ENCODE data around the gene NELFB. TPM values are rescaled to one million over a fixed set of nuclear protein-coding genes. Genes with fewer than 3 reads are reported as not detected.

Gene NELFB
- polyA plus RNA-seq, 1 donor (not counting 4 experiments of a cell fraction or from before 2014, with no cell fraction given): 25.1 TPM

- Histone ChIP-seq H3K36me3 (ENCODE audit: control insufficient read depth in 2 of 2, extremely low read depth in 1 of 2, insufficient read depth in 2 of 2, low read length in 2 of 2) (peaks cover 15 to 28% of the 10 kb centered on the region in 2 experiments), H3K9ac (ENCODE audit: control insufficient read depth, extremely low read depth, insufficient read depth, low read length) (no peak overlapping the region), H3K79me2 (ENCODE audit: control insufficient read depth, insufficient read depth, low read length) (peaks cover 4% of the 10 kb centered on the region), H3K4me1 (ENCODE audit: control insufficient read depth, extremely low read depth, insufficient read depth, low read length) (peaks cover 27% of the 10 kb centered on the region), H3K4me3 (ENCODE audit: control insufficient read depth in 2 of 3, extremely low read depth in 1 of 3, insufficient read depth in 2 of 3, low read depth in 1 of 3, low read length in 3 of 3) (no peak overlapping the region), H4K20me1 (ENCODE audit: control insufficient read depth, extremely low read depth, insufficient read depth, low read length) (peaks cover 12% of the 10 kb centered on the region), H3K4me2 (ENCODE audit: control insufficient read depth, extremely low read depth, insufficient read depth, low read depth, low read length) (no peak overlapping the region), H3K9me1 (ENCODE audit: control insufficient read depth, extremely low read depth, insufficient read depth, low read length) (no peaks in the 10 kb centered on the region), H3K27ac (ENCODE audit: control insufficient read depth, insufficient read depth, low read length) (no peak overlapping the region), H3K27me3 (ENCODE audit: control insufficient read depth, extremely low read depth, insufficient read depth, low read length) (no peaks in the 10 kb centered on the region), H3K9me3 (ENCODE audit: control insufficient read depth, low read depth, low read length) (no peaks in the 10 kb centered on the region), H2AFZ (ENCODE audit: control insufficient read depth, low read length) (no peak overlapping the region)
- FAIRE-seq: no peak
- dilution Hi-C loops (cut with MboI; ENCODE audit: extremely low pct_ligation_motif_present, low sequenced_read_pairs): no loop called here
- no peak for DNase-seq (ENCODE audit: low read depth, low spot score)
- TF ChIP-seq CTCF (optimal IDR thresholded peaks at IDR 0.05 in 1 of 3, IDR thresholded peaks at IDR 0.05 in 1 of 3, conservative IDR thresholded peaks at IDR 0.05 in 1 of 3; ENCODE audit: extremely low read depth in 1 of 3, insufficient read depth in 2 of 3, low read length in 3 of 3) (no peak), EZH2 (IDR thresholded peaks at IDR 0.05; ENCODE audit: low read length) (no peak)
Measured at GRCh38 chr9:137273095-137273490, 18.0 kb downstream of the NELFB start.

- FAIRE-seq: peak; percentile 66
- H3K4me1 ChIP-seq (ENCODE audit: control insufficient read depth, extremely low read depth, insufficient read depth, low read length): peaks cover 27% of the 10 kb centered on the region
- H3K9ac ChIP-seq (ENCODE audit: control insufficient read depth, extremely low read depth, insufficient read depth, low read length): peak overlapping the region; percentile 23
- H3K4me3 ChIP-seq (ENCODE audit: control insufficient read depth in 2 of 3, extremely low read depth in 1 of 3, insufficient read depth in 2 of 3, low read depth in 1 of 3, low read length in 3 of 3): no peak overlapping the region
- H3K4me2 ChIP-seq (ENCODE audit: control insufficient read depth, extremely low read depth, insufficient read depth, low read depth, low read length): peak overlapping the region; percentile 36
- no peaks in the 10 kb centered on the region for H3K9me1 ChIP-seq (ENCODE audit: control insufficient read depth, extremely low read depth, insufficient read depth, low read length)
- H3K27ac ChIP-seq (ENCODE audit: control insufficient read depth, insufficient read depth, low read length): peak overlapping the region; percentile 22
- peaks cover 7% of the 10 kb centered on the region for H3K79me2 ChIP-seq (ENCODE audit: control insufficient read depth, insufficient read depth, low read length)
- TF ChIP-seq EZH2 (IDR thresholded peaks at IDR 0.05; ENCODE audit: low read length): no peak
- TF ChIP-seq CTCF (optimal IDR thresholded peaks at IDR 0.05 in 1 of 3, IDR thresholded peaks at IDR 0.05 in 1 of 3, conservative IDR thresholded peaks at IDR 0.05 in 1 of 3; ENCODE audit: extremely low read depth in 1 of 3, insufficient read depth in 2 of 3, low read length in 3 of 3): no peak
- peaks cover 11% of the 10 kb centered on the region for H4K20me1 ChIP-seq (ENCODE audit: control insufficient read depth, extremely low read depth, insufficient read depth, low read length)
- no peak overlapping the region for H2AFZ ChIP-seq (ENCODE audit: control insufficient read depth, low read length)
- H3K9me3 ChIP-seq (ENCODE audit: control insufficient read depth, low read depth, low read length): no peaks in the 10 kb centered on the region
- DNase-seq (ENCODE audit: low read depth, low spot score): no peak
- H3K36me3 ChIP-seq (ENCODE audit: control insufficient read depth in 2 of 2, extremely low read depth in 1 of 2, insufficient read depth in 2 of 2, low read length in 2 of 2): peaks cover 13 to 24% of the 10 kb centered on the region in 2 experiments
- dilution Hi-C loops (cut with MboI; ENCODE audit: extremely low pct_ligation_motif_present, low sequenced_read_pairs): no loop called here
- H3K27me3 ChIP-seq (ENCODE audit: control insufficient read depth, extremely low read depth, insufficient read depth, low read length): no peaks in the 10 kb centered on the region
Measured at GRCh38 chr9:137273611-137274320, 18.6 kb downstream of the NELFB start.
